Stimulated activated CD4-positive, alpha-beta T cell treated with anti-CD3 and anti-CD28 coated beads, Interleukin-15, amount 100 ng/mL, for 48 hours (primary cell): ENCODE measurements around the gene PRSS37.
"Not testable (repeated sequence)": the region's sequence is repeated elsewhere in the genome, so short reads cannot be mapped to it uniquely, and the experiment has no call there.

Experiments used
- DNase-seq, 2 donors: peaks; one replicate each; pipeline ENCODE4 v3.0.0-alpha.2; 2020; ENCODE audit warnings: low read depth in 2 of 2

The PRSS37 gene

GRCh38 chr7:141841385-141841784 lies at the start of gene PRSS37:
Gene PRSS37 (minus strand): TSS chr7:141841485. CDS start chr7:141841049, 436 bp downstream.
- no peak for DNase-seq

- no peak for DNase-seq
These were observed 48.0 kb upstream of the PRSS37 start for GRCh38 chr7:141889321-141889720.

GRCh38 chr7:141884539-141885225 lies 43.4 kb upstream of the PRSS37 start:
- no peak for DNase-seq

DNA sequence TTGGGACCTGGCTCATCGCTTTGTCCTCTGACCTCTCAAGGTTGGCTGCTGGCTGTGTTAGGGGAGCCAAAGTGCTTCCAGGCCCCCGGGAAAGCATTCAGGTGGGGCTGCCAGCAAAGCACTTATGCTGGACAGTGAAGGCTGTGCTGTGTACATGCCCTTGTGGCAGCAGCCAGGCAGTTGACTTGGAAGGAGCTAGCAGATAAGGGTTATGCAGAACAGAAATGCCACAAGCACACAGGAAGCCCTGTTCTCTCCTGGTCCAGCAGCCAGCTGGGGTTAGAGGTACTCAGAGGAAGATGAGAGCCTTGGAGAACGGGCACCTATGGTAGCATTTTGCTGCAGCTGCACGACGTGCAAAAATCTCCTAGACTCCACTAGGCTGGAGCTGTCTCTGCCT lies 39.7 kb upstream of the PRSS37 start:
- no peak for DNase-seq

- no peak for DNase-seq
These were observed 36.1 kb upstream of the PRSS37 start for GRCh38 chr7:141877365-141877764.

DNA sequence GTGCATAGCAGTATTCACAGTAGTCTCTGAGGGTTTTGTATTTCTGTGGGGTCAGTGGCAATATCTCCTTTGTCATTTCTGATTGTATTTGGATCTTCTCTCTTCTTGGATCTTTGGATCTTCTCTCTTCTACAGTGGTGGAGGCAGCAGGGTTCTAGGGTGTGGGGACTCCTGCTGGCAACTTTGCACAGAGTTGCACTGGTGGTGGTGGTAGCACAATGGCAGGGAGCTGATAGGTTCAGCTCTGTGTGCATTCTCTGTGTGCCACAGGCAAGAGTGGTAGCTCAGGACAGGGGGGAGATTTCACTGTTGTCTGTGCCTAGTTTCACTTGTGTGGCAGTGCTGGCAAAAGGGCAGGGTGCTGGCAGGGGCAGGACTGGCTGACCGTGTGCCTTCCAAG lies 35.1 kb upstream of the PRSS37 start:
- DNase-seq = no peak

DNA sequence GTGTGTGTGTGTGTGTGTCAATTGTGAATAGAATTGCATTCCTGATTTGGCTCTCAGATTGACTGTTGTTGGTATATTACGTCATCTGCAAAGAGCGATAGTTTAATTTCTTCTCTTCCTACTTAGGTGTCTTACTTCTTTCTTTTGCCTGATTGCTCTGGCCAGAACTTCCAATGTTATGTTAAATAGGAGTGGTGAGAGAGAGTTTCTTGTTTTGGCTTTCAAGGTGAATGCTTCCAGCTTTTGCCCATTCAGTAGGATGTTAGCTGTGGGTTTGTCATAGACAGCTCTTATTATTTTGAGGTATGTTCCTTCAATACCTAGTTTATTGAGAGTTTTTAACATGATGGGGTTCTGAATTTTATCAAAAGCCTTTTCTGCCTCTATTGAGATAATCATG lies 34.2 kb upstream of the PRSS37 start:
- no peak for DNase-seq

DNA sequence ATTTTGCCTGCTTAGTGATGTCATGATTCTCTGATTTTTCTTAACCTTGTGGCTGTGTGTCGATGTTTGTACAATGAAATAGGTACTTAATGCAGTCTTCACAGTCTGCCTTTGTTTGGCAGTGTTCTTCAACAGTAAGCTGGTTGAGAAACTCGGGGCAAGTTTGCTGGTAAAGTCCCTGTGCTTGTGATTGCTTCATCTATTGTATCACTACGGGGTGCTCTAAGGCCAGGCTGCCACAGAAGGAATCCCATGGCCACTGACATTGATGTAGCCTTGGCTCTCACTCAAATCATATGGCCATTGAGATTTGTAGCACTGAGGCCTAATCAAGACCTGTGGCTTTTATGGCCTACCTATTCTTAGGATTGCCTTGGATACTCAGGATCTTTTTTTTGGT lies 33.5 kb upstream of the PRSS37 start:
- DNase-seq = no peak

- no peak for DNase-seq
These were observed 31.6 kb upstream of the PRSS37 start for GRCh38 chr7:141872931-141873330.

DNA sequence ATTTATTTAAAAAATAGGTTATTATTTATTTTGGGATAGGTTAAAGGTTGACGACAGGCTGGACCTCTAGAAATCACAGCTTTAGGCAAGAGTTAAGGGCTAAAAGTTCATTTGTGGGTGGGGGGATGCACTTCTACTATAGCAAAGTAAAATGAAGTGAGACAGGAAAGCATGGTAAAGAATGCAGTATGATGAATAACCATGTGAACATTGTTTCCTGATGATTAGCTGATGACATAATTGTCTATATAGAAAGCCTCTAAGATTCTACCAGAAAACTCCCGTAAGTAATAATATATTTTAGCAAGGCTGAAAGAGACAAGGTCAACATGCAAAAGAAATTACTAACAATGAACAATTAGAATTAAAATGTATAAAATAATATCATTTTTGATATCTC lies 25.7 kb upstream of the PRSS37 start:
- DNase-seq = no peak

DNA sequence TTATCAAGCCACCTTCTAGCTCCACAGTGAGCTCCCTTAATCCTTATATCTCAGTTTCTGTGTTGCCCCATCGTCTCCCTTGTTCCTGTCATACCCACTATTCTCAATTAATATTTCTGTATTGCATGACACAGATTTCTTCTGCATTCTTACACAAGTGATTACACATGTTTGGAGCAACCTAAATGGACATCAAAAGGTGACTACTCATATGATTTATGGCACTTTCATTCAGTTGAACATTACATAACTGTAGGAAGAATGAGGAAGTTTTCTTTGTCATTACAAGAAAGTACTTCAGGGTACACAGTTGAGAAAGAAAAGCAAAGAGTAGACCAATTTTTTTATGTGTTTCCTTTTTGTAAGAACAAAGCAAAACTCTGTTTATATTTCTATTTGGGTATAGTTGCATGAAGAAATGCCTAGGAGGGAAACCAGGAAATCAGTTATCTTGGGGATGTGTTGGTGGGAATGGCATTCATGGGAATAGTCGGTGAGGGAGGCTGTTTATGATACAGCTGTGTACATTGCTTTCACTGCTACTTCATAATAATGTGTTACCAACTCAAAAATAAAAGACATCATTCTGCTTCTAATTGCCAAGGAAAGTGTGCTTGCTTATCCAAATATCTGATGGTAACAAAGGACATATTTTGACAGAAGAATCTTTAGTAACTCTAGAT lies 23.6 kb upstream of the PRSS37 start:
- DNase-seq = no peak

DNA sequence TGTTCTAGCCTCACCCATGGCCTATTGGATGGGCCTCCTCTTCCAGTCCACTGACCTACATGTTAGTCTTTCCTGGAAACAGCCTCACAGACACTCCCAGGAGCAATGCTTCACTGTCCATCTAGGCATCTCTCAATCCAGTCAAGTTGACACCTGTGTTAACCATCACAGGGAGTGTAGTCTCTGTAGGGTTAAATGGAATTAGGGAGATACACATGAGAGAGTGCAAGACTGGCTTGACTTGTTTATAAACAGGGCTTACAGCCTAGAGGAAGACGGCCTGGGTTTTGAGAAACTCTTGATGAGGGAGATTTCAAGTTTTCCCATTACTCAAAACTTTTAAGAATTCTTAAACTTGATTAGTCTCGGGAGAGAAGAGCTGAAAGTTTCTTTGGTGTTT lies 18.9 kb upstream of the PRSS37 start:
- DNase-seq = no peak

DNA sequence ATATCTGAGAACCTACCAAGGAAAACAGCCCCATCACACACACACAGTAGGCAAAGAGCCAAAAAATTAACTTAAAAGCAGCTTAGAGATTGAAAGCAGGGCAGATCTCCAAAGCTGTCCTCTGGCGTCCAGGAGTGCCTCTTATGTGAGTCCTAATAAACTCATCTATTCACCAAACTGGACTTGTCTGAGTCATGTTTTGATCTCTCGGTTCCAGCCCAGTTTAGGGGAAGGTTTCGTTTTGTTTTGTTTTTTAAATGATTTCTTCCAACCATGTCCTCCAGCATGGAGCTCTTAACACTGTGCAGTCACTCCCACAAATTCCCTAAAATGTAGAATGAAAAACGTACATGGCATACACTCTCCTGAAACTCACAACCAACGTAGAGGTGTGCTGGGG lies 6.7 kb upstream of the PRSS37 start:
- no peak for DNase-seq

- DNase-seq = no peak
These were observed 3.0 kb upstream of the PRSS37 start for GRCh38 chr7:141844256-141844655.

DNA sequence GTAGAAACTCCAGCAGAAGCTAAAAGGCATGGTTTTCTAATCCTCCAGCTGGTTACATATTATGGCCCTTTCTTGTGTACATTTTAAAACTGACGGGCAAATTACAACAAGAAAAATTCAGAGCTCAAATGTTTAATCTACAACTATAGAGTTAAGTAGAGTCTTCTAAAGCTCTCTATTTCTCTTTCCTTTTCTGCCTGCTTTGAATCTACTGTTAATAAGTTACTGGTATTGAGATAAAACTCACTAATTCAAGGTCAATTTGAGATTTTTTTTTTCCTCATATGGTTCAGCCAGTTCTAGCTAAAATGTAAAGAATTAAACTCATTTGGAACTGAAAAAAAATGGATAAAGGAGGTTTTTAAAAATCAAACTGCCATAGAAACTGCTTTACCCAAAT lies 1.6 kb upstream of the PRSS37 start:
- DNase-seq = no peak

- no peak for DNase-seq
These were observed 577 bp downstream of the PRSS37 start for GRCh38 chr7:141840708-141841107.

- no peak for DNase-seq
These were observed 2.0 kb downstream of the PRSS37 start for GRCh38 chr7:141839256-141839655.

- DNase-seq = no peak
These were observed 2.7 kb downstream of the PRSS37 start for GRCh38 chr7:141838581-141838980.

DNA sequence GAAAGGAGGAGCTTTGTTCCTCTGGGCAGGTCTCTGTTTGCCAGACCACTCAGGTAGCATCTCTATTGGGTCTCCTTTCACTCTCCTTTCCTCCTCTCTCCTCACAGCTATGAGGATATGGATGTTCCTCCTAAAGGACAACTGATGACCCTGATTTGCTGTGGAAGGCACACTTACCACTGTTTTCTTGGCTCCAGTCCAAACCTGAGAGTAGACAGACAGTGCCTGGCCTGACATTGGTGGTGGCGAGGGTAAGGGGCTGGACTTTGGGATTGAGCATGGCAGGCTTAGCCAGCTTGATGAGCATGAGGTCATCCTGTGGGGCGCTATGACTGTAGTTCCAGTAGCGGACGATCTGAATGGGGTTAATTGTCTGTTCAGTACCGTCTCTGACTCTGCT lies 3.6 kb downstream of the PRSS37 start:
- no peak for DNase-seq

GRCh38 chr7:141822432-141822831 lies 18.9 kb downstream of the PRSS37 start:
- DNase-seq = not testable (repeated sequence)

DNA sequence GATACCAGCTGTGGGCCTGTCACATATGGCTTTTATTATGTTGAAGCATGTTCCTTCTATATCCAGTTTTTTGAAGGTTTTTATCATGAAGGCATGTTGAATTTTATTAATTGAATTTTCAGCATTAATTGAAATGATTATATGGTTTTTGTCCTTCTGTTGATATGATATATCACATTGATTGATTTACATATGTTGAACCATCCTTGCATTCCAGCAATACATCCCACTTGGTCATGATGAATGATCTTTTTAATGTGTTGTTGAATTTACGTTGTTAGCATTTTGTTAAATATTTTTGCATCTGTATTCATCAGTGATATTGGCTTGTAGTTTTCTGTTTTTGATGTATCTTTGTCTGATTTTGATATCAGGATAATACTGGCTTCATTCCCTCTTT lies 21.2 kb downstream of the PRSS37 start:
- no peak for DNase-seq

GRCh38 chr7:141792526-141792925 lies 48.8 kb downstream of the PRSS37 start:
- DNase-seq = no peak

DNA sequence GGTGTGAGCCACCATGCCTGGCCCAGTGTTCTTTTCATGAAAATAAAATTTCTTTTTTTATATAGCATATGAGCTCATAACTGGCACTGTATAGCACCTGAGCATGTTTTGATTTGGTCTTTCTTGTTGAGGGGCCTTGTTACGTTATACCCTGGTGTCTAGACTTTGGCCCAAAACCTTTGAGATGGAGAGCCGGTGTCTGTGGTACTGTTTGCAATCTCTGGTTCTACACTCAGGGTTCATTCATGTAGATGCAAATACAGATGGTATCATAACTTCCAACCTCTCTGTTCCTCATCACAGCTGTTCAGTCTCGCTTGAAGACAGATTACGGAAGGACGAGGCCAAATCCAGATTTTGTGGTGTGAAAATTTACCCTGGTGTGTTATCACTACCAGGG lies 51.4 kb downstream of the PRSS37 start, which contains the start of gene TAS2R5:
Gene TAS2R5, plus strand, starts transcription at position 301 of the 400 bp plus-strand sequence. CDS start 145 bp downstream, outside the sequence.
- no peak for DNase-seq

GRCh38 chr7:141788296-141788695 lies 53.0 kb downstream of the PRSS37 start:
- no peak for DNase-seq
